NOMO-1 (cell line): ENCODE data around the gene LAMB4.

ENCODE experiments used
- DNase-seq, 2 experiments: peaks; one replicate each; lab custom pipeline; 2025; ENCODE audit not compliant: unreplicated experiment in 2 of 2; lab: John Stamatoyannopoulos, UW

LAMB4 gene

GRCh38 chr7:108143658-108144420 lies 13.7 kb upstream of the LAMB4 start:
- no peak for DNase-seq

DNA sequence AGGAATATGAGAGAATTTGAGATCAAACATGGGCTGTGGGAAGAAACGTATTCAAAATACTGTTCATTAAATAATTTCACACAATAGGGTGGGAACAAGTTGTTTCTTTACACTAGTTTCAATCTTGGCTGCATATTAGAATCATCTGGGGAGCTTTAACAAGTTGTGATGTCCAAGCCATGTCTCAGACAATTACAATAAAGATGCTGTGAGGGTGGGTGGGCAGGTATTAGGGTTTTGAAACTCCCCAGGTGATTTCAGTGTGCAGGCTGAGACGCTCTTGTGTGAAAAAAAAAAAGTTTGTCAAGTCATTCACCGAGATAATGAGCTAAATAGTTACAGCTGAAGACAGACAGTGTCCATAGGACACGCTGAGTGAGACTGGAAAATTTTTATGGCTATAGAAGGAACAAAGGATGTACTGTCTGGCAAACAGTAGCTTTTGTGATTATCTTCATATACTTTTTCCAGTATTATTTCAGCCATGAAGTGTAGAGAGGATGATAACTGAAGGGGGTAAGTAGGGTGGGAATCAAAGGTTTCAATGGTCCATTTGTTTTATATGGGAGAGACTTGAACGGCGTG lies 12.6 kb upstream of the LAMB4 start:
- no peak for DNase-seq

DNA sequence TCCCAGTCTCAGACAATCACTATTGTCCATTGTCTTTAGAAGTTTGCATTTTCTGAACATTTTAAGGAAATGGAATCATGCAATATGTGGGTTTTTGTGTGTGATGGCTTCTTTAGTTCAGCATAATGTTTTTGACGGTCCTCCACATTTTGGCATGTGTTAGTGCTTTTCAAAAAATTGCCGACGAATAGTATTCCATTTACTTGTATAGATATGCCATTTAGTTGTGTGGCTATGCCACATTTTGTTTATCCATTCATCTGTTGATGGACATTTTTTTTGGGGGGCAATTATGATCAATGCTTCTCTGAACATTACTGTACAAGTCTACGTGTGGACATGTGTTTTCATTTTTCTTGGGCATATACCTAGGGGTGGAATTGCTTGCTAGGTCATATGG lies 12.0 kb upstream of the LAMB4 start:
- no peak for DNase-seq

DNA sequence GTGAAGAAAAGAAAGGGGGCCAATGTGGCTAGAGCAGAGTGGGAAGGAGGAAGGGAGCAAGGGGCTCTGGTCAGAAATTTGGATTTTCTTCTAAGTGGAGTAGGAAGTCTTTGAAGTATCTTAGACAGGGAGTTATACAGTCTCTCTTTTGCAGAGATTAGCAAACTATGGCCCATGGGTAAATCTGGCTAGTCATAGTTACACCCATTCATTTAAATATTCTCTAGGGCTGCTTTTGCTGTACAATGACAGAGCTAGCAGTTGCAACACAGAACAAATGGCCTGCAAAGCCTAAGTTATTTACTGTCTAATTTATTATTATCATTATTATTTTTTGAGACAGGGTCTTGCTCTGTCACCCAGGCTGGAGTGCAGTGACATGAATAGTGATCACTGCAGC lies 10.5 kb upstream of the LAMB4 start:
- no peak for DNase-seq

GRCh38 chr7:108138911-108139310 lies 8.8 kb upstream of the LAMB4 start:
- DNase-seq, result no peak

DNA sequence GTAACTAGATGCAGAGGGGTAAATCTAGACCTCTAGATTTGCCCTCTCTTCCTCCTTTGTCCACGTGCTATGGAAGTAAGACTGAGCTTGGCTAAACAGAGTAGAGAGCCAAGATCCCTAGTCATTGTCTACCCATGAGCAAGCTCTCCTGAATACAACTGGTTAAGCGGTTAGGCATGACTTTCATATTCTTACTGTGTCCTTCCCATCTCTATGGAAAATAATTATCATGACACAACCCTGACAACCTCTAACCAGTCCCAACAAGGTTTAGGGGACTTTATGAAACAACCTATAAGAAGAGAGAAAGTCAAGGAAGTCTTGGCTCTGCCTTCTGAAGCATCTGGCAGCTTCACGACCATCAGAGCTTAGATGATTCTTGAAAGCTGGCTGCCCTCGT lies 7.8 kb upstream of the LAMB4 start:
- DNase-seq, result no peak

DNA sequence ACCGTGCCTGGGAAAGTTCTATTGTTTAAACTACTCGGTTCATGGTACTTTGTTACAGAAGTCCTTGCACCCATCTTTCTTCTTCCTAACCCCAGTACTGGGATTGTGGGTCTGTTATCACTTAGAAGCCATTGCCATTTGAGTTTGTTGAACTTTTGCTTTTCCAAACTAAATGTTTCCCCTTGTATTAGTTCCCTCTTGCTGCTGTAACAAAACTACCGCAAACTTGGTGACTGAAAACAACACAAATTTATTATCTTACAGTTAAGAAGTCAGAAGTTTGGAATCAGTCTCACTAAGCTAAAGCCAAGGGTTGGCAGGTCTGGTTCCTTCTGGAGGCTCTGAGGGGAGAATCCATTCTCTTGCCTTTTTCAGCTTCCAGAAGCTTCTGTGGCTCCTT lies 6.9 kb upstream of the LAMB4 start:
- no peak for DNase-seq

DNA sequence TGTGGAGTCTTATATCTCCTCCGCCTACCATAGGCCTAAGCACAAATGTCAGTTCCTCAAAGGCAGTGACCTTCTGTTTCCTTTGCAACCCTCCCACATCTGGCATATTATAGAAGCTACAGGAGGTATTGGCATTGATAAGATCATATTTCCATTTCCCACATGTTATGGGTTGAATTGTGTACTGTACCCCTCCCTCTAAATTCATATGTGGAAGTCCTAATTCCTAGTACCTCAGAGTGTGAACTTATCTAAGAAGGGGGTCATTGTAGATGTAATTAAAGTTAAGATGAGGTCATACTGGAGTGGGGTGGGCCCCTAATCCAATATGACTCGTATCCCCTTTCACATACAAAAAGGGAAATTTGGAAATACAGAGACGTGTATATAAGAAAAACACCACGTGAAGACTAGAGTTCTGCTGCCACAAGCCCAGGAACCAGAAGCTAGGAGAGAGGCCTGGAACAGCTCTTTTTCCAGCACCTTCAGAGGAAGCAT lies 6.1 kb upstream of the LAMB4 start:
- DNase-seq, result peak; percentile 2 to 48

DNA sequence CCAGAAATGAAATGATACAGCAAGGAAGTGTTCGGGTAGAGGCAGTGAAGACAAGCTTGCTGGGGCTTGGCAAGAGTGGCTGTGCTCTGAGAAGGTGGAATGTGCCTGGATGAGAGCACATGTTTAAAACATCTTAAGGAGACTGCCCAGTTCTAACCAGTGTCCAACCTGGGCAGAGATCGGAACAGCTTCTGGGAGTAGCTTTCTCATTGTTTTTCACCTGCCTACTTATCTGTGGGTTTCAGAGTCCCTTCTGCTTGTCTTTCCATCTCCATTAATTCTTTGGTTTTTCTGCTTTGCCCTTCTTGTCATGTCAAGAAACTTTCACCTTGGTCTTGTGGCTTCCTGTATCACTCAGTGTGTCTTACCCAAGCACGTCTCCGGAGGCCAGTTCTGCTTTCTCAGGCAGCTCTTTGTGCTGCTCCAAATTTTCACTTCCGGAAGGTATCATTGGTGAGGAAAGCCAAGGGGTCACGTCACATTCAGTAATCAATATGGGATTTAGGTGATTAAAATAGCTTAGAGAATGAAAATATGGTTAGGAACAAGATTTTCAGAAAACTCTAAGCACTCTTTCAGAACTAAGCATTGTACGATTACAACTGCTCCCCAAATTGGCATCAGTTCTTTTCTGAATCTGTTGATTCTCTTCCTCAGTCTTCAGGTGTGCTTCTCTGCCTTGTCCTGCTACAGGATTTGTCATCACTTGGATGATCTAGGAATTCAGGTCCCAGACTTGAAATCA lies 5.5 kb upstream of the LAMB4 start:
- DNase-seq, result peak; percentile 46 to 71

DNA sequence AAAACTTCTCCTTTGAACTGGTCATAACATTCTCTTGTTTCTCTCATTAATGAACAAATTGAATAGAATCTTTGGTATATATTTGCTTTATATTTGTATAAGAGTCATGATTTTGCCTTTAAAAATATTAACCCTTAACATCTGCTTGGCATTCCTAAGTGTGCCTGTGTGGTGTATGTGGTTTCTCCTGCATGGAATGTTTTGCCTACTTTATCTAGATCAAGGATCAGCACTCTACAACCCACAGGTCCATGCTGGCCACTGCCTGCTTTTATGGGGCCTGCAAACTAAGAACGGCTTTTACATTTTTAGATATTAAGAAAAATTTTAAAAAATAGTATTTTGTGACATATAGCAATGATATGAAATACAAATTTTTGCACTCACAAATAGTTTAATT lies 4.3 kb upstream of the LAMB4 start:
- no peak for DNase-seq

GRCh38 chr7:108132551-108133265 lies 2.5 kb upstream of the LAMB4 start:
- DNase-seq, result no peak

GRCh38 chr7:108129018-108129965 lies 869 bp downstream of the LAMB4 start:
- no peak for DNase-seq

DNA sequence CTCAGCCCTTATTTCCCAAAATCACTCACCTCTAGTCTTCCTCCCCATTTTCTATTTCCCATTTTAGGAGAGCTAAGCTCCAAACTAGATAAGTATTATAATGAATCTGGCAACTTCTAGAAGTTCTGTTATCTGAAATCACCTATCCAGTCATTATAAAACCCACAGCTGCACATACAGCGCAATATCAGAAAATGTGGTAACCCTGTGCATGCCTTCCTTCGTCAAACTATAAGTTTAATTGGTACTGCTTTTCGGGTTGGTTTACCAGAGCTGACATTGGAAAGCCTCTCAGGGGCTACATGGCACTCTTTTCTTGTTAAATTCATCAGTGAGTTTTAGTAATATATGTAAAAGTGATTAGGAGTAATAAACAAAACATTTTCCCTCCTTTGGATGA lies 1.6 kb downstream of the LAMB4 start:
- no peak for DNase-seq

GRCh38 chr7:108127461-108127860 lies 2.7 kb downstream of the LAMB4 start:
- DNase-seq, result no peak

- no peak for DNase-seq
Measured at GRCh38 chr7:108124820-108125219, 5.3 kb downstream of the LAMB4 start.

DNA sequence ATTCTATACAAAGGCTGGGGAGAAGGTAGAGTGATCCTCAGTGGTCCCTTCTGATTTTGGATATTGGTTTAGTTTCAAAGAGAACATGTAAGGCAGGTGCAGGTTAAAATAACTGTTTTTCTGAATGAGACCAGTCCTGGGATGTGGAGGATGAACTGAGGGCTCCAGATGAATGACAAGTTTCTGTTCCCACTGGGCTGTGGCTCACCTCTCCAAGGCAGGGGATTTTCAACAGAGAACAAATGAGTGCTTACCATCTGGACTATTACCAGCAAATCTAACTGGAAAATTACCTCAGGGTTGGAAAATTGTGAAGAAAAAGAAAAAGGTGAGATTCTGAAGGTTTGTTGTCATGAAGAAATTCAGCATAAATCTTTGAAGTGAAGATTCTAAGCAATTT lies 8.0 kb downstream of the LAMB4 start:
- no peak for DNase-seq

DNA sequence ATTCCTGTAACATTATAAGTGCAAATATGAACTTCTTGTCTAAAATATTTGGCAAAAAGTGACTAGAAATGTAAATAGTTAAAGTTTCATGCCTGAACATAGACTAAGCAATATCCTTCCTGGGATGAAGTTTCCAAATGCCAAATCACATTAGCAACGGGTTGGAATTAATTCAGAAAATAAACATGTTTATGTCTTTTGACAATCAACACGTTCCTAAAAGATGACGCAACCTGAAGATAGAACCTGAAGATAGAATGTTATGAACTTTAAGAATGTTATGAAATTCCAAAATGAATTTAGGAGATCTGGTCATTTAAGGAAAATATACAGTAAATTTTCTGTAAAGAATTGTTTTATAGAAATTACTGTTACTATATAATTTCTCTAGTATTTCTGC lies 9.2 kb downstream of the LAMB4 start:
- no peak for DNase-seq

GRCh38 chr7:108120196-108120595 lies 10.0 kb downstream of the LAMB4 start:
- DNase-seq, result no peak

DNA sequence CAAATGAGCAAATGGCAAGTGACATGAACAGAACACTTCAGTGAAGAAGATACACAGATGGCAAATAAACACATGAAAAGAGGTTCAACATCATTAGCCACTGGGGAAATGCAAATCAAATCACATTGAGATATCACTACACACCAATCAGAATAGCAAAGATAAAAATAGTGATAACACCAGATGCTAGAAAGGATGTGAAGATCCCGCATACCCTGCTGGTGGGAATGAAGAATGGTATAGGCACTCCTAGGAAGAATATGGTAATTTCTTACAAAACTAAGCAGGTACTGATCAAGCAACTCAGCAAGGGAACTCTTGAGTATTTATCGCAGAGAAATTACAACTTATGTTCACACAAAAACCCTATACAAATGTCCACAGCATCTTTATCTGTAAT lies 11.2 kb downstream of the LAMB4 start:
- no peak for DNase-seq
